ENCODE measurements around the gene PLA2G4A. TPM values are rescaled to one million over a fixed set of nuclear protein-coding genes. Genes with fewer than 3 reads are reported as not detected.

The PLA2G4A gene
- total RNA-seq: 19.5 and 26.2 TPM in 2 replicates

GRCh38 chr1:186828611-186829454 is at the start of gene PLA2G4A:
TSS of gene PLA2G4A (plus strand) at chr1:186828949. CDS start at chr1:186854355, 25,406 bp downstream.

Other genes starting within 250 kb of the PLA2G4A start
- 1.1 and 7.6 TPM in 2 replicates for gene PTGS2, start 148.5 kb upstream of the PLA2G4A start, total RNA-seq

All from subcutaneous preadipocyte (primary cell).